ENCODE data around the gene CPZ.

GRCh38 chr4:8655411-8656184, 63.0 kb downstream of the CPZ start:
- TF ChIP-seq EZH2 (IDR thresholded peaks at IDR 0.05; ENCODE audit: insufficient read depth, poor library complexity, severe bottlenecking): no peak
- TF ChIP-seq EZH2phosphoT487 (IDR thresholded peaks at IDR 0.05; ENCODE audit: insufficient read depth, low read depth): no peak
